K562 (cell line): ENCODE results near the gene TEP1. TPM values are rescaled to one million over a fixed set of nuclear protein-coding genes. Genes with fewer than 3 reads are reported as not detected.

Experiments used
- ATAC-seq: fragments of 200-7000 bp; cut with Tn5 transposase; 3 replicates; pipeline ENCODE4 v1.9.1; 2020; ENCODE audit warnings: moderate library complexity
- BruUV-seq: library from RNA; stranded (reverse); fragments of 400-500 nt; replicated peaks from 2 replicates; lab custom pipeline; 2021; lab: Mats Ljungman, UMichigan
- CTCF ChIA-PET: fragments of 300-600 bp; formaldehyde crosslinking; extraction: SDS; loops from one replicate; lab custom pipeline; 2021; ENCODE audit warnings: low intra/inter-chr PET ratio; lab: Yijun Ruan, JAX
- POLR2A ChIA-PET: fragments of 300-600, 350-650 bp; sonication (Branson Sonifier 250); formaldehyde crosslinking; extraction: SDS; loops from one replicate; lab custom pipeline; 2021; ENCODE audit warnings: antibody characterized with exemption, inconsistent platforms; lab: Yijun Ruan, JAX
- DNase-seq, 4 experiments: peaks; one replicate each; pipeline versions ENCODE4 v3.0.0 to v3.0.0-alpha.2; 2011 to 2018; ENCODE audit warnings: low spot score in 3 of 4, mixed read lengths in 3 of 4; ENCODE audit errors: extremely low read depth in 1 of 4
- FAIRE-seq: peaks from 2 replicates; lab custom pipeline; 2011; peaks lifted over from hg19 to GRCh38; lab: Jason Lieb, UNC
- H2AFZ ChIP-seq: 2 replicates; pipeline ENCODE4 v1.6.0; 2011; ENCODE audit warnings: low read depth, low read length, control low read depth, inconsistent platforms
- H3K27ac ChIP-seq: fragments of 200-600 bp; 3 replicates; pipeline ENCODE4 v1.8.0; 2011; ENCODE audit warnings: low read depth, mild to moderate bottlenecking, control low read depth, inconsistent platforms, low read length, moderate library complexity, mixed read lengths; ENCODE audit errors: extremely low read depth
- H3K27me3 ChIP-seq, 2 experiments: fragments of 300-600 bp in 1 of 2; 2 replicates in 1 of 2; 3 replicates in 1 of 2; pipeline versions ENCODE4 v1.6.0 to v1.8.0; 2011; ENCODE audit warnings: inconsistent platforms in 2 of 2, low read length in 2 of 2, mild to moderate bottlenecking in 1 of 2, mixed read lengths in 1 of 2, moderate library complexity in 1 of 2; ENCODE audit not compliant: control insufficient read depth in 2 of 2, insufficient read depth in 2 of 2
- H3K36me3 ChIP-seq: fragments of 300-600 bp; 3 replicates; pipeline ENCODE4 v1.8.0; 2011; ENCODE audit warnings: mild to moderate bottlenecking, low read length, inconsistent platforms; ENCODE audit not compliant: control insufficient read depth, insufficient read depth
- H3K4me1 ChIP-seq, 2 experiments: fragments of 200-600 bp in 1 of 2; replicated peaks in 1 of 2; 2 replicates in 1 of 2; 3 replicates in 1 of 2; pipeline versions ENCODE4 v1.5.1 to v1.8.0; 2011; ENCODE audit warnings: inconsistent platforms in 2 of 2, low read length in 2 of 2, mild to moderate bottlenecking in 1 of 2, mixed read lengths in 1 of 2, moderate library complexity in 1 of 2; ENCODE audit not compliant: control insufficient read depth in 2 of 2, insufficient read depth in 2 of 2
- H3K4me2 ChIP-seq: 2 replicates; pipeline ENCODE4 v1.6.1; 2011; ENCODE audit warnings: low read length, control low read depth, inconsistent platforms, mixed read lengths; ENCODE audit not compliant: insufficient read depth
- H3K4me3 ChIP-seq: fragments of 200-600 bp; sonication (generic), shearing (Covaris generic); 2 replicates; pipeline ENCODE4 v1.5.1; 2016; ENCODE audit warnings: control low read depth, inconsistent platforms
- H3K79me2 ChIP-seq: fragments of 200-600 bp; 3 replicates; pipeline ENCODE4 v1.8.0; 2011; ENCODE audit warnings: low read length, inconsistent platforms; ENCODE audit not compliant: control insufficient read depth, insufficient read depth
- H3K9ac ChIP-seq, 2 experiments: 2 replicates each; pipeline versions ENCODE4 v1.6.0 to v1.6.1; 2011; ENCODE audit warnings: low read depth in 2 of 2, low read length in 2 of 2, control low read depth in 1 of 2, inconsistent platforms in 1 of 2, mild to moderate bottlenecking in 1 of 2, mixed read lengths in 1 of 2; ENCODE audit not compliant: insufficient read depth in 1 of 2
- H3K9me1 ChIP-seq: one replicate; pipeline ENCODE4 v1.6.0; 2011; ENCODE audit warnings: inconsistent platforms, mild to moderate bottlenecking, low read length, moderate library complexity; ENCODE audit not compliant: control insufficient read depth, insufficient read depth
- H3K9me3 ChIP-seq: replicated peaks from 2 replicates; pipeline ENCODE4 v1.5.1; 2011; ENCODE audit warnings: low read depth, low read length, inconsistent platforms; ENCODE audit not compliant: control insufficient read depth, insufficient read depth
- H4K20me1 ChIP-seq: replicated peaks from 2 replicates; pipeline ENCODE4 v1.6.1; 2011; ENCODE audit warnings: low read length, inconsistent platforms, mixed read lengths; ENCODE audit not compliant: control insufficient read depth, insufficient read depth
- EP300 ChIP-seq: IDR thresholded peaks from 2 replicates; pipeline ENCODE4 v1.6.1; 2012; ENCODE audit warnings: low read length, improper control_type of control experiment
- JUNB ChIP-seq: fragments of 450-650 bp; formaldehyde crosslinking; conservative IDR thresholded peaks from 2 replicates; pipeline ENCODE4 v1.4.0; 2020; ENCODE audit warnings: mild to moderate bottlenecking
- KDM1A ChIP-seq, 2 experiments: fragments of 450-650 bp; IDR thresholded peaks; 2 replicates each; pipeline ENCODE4 v1.6.1; 2016; ENCODE audit warnings: mild to moderate bottlenecking in 2 of 2
- MBD2 ChIP-seq: sonication (generic); IDR thresholded peaks from 2 replicates; pipeline ENCODE4 v1.6.1; 2016; ENCODE audit warnings: low read depth, borderline replicate concordance
- MCM5 ChIP-seq: fragments of 450-650 bp; IDR thresholded peaks from 2 replicates; pipeline ENCODE4 v1.6.1; 2016; ENCODE audit warnings: low read depth
- MNT ChIP-seq, 2 experiments: fragments of 450-650 bp; conservative IDR thresholded peaks; 2 replicates each; pipeline ENCODE4 v1.6.1; 2017; ENCODE audit warnings: mild to moderate bottlenecking in 2 of 2, moderate library complexity in 2 of 2
- MXD1 ChIP-seq: fragments of 250-450 bp; sonication (Bioruptor Pico); IDR thresholded peaks from 2 replicates; pipeline ENCODE4 v1.8.0; 2021; ENCODE audit warnings: borderline replicate concordance, mild to moderate bottlenecking, moderate library complexity; ENCODE audit not compliant: poor library complexity, severe bottlenecking
- NCOA2 ChIP-seq, 2 experiments: fragments of 450-650 bp; IDR thresholded peaks; 2 replicates each; pipeline ENCODE4 v1.6.1; 2018; ENCODE audit warnings: mild to moderate bottlenecking in 2 of 2, moderate library complexity in 1 of 2; ENCODE audit not compliant: partially characterized antibody in 2 of 2
- NCOA4 ChIP-seq: fragments of 450-650 bp; IDR thresholded peaks from 2 replicates; pipeline ENCODE4 v1.6.1; 2018; ENCODE audit warnings: mild to moderate bottlenecking; ENCODE audit not compliant: partially characterized antibody
- NUFIP1 ChIP-seq: fragments of 450-650 bp; IDR thresholded peaks from 2 replicates; pipeline ENCODE4 v1.6.1; 2018; ENCODE audit not compliant: partially characterized antibody
- POLR2H ChIP-seq: IDR thresholded peaks from 2 replicates; pipeline ENCODE4 v1.6.1; 2016; ENCODE audit warnings: missing genetic modification characterization, low read depth, mild to moderate bottlenecking, control low read depth, missing compliant biosample characterization, moderate library complexity
- RFX1 ChIP-seq: fragments of 450-650 bp; IDR thresholded peaks from 2 replicates; pipeline ENCODE4 v1.6.1; 2016; ENCODE audit warnings: mild to moderate bottlenecking, moderate library complexity
- ZFP1 ChIP-seq: fragments of 450-650 bp; formaldehyde crosslinking; IDR thresholded peaks from 2 replicates; pipeline ENCODE4 v1.4.0; 2020; ENCODE audit warnings: mild to moderate bottlenecking, mixed read lengths
- ZNF224 ChIP-seq: sonication (generic); formaldehyde crosslinking; IDR thresholded peaks from 2 replicates; pipeline ENCODE4 v1.8.0; 2022; ENCODE audit warnings: mild to moderate bottlenecking, missing genetic modification reagents
- WGBS: fragments of 100-300 bp; shearing (Covaris generic); methylation state at CpG from one replicate; pipeline ENCODE4 v1.1.6; 2016; ENCODE audit warnings: low coverage, mixed read lengths; ENCODE audit not compliant: insufficient coverage; ENCODE audit errors: missing lambda C conversion rate; 5-methylcytosine and 5-hydroxymethylcytosine counted together
- in situ Hi-C: fragments of 300-500 bp; cut with MboI; formaldehyde crosslinking; loops from 4 replicates; pipeline ENCODE4 v1.15.0; 2018; ENCODE audit warnings: inconsistent platforms, mixed read lengths
- intact Hi-C: fragments of 100-400 bp; cut with micrococcal nuclease; formaldehyde crosslinking; loops from 2 replicates; pipeline ENCODE4 v1.14.2; 2022
- polyA plus RNA-seq, 8 experiments: library from polyadenylated mRNA; depleted of rRNA in 4 of 8; stranded (reverse) in 5 of 8; unstranded in 3 of 8; fragments of >200 nt; fragmentation: Nextera tagmentation in 2 of 8; fragmentation: Illumina TruSeq in 1 of 8; extraction: Ambion mirVana in 2 of 8; extraction: Trizol in 1 of 8; gene quantifications; 2 replicates each; pipeline versions ENCODE4 v1.2.1 to v1.2.3, GENCODE V29; 2011 to 2014; ENCODE audit warnings: inconsistent platforms in 1 of 8, missing spikeins in 1 of 8
- total RNA-seq, 7 experiments: library from RNA; depleted of rRNA in 6 of 7; stranded (reverse); fragments of >200 nt in 6 of 7; fragmentation: Illumina TruSeq in 2 of 7; extraction: Trizol in 2 of 7; gene quantifications; 2 replicates each; pipeline versions ENCODE4 v1.2.1 to v1.2.3, GENCODE V29; 2011 to 2021; ENCODE audit warnings: low replicate concordance in 1 of 7

TEP1 gene
- total and polyA plus RNA-seq, 9 of the 15 experiments (the other 6 are each of a cell fraction or from before 2014, with no cell fraction given): 1.0 to 12.2 (median 7.1) TPM

- ChIA-PET POLR2A (interaction anchor here (0.6 kb wide), 2 partner anchors 9 to 10 kb away, joined by 3 read pairs; no protein-coding TSS in a partner anchor), CTCF (no interaction called here)
- no peaks in the 10 kb centered on the region for H3K9me3 ChIP-seq
- WGBS: 39% methylated on average over 2 of the region's 3 CpGs
- no peak overlapping the region for H3K9ac ChIP-seq
- intact Hi-C loops (no loop called here), in situ Hi-C loops (no loop called here)
- H3K27me3 ChIP-seq: no peaks in the 10 kb centered on the region
- H3K9me1 ChIP-seq: no peaks in the 10 kb centered on the region
- BruUV-seq: no TSS peak
- FAIRE-seq (no peak), DNase-seq (no peak), ATAC-seq (no peak)
- no peak overlapping the region for H3K27ac ChIP-seq
- H4K20me1 ChIP-seq: no peaks in the 10 kb centered on the region
- no peak overlapping the region for H3K4me3 ChIP-seq
- H2AFZ ChIP-seq: no peak overlapping the region
- no peak overlapping the region for H3K4me2 ChIP-seq
- H3K4me1 ChIP-seq: no peaks in the 10 kb centered on the region
- no peaks in the 10 kb centered on the region for H3K79me2 ChIP-seq
- TF ChIP-seq NCOA4: no peak
- no peak for TF ChIP-seq ZFP1 (CRISPR knock-in tag)
- TF ChIP-seq MCM5: no peak
- no peak for TF ChIP-seq JUNB (CRISPR knock-in tag)
- TF ChIP-seq MBD2: no peak
- no peak for TF ChIP-seq POLR2H (tag)
- TF ChIP-seq RFX1: no peak
- peaks cover 53% of the 10 kb centered on the region; the same call in 2 of the 3 replicates for H3K36me3 ChIP-seq
Measured at GRCh38 chr14:20375471-20375870, 37.8 kb downstream of the TEP1 start.

GRCh38 chr14:20372796-20373195 is 40.5 kb downstream of the TEP1 start:
- DNase-seq: no peak
- ChIA-PET CTCF (no interaction called here), POLR2A (no interaction called here)
- intact Hi-C loops: no loop called here
- Histone ChIP-seq H2AFZ (no peak overlapping the region), H3K36me3 (peaks cover 43% of the 10 kb centered on the region), H4K20me1 (no peaks in the 10 kb centered on the region), H3K4me2 (no peak overlapping the region), H3K27me3 (no peaks in the 10 kb centered on the region), H3K9me1 (no peaks in the 10 kb centered on the region), H3K79me2 (no peaks in the 10 kb centered on the region), H3K9ac (no peak overlapping the region), H3K4me1 (no peaks in the 10 kb centered on the region), H3K9me3 (no peaks in the 10 kb centered on the region), H3K4me3 (no peak overlapping the region), H3K27ac (no peak overlapping the region)
- no TSS peak for BruUV-seq
- WGBS: 71% methylated on average over 4 of the region's 5 CpGs
- ATAC-seq: no peak
- in situ Hi-C loops: no loop called here
- no peak for FAIRE-seq
- TF ChIP-seq NUFIP1 (no peak), EP300 (no peak), MXD1 (CRISPR knock-in tag) (no peak), MNT (conservative IDR thresholded peaks at IDR 0.05) (no peak), NCOA2 (IDR thresholded peaks at IDR 0.05; ENCODE audit: partially characterized antibody in 2 of 2) (no peak), KDM1A (IDR thresholded peaks at IDR 0.05) (no peak), ZNF224 (CRISPR knock-in tag) (no peak)
